IMR-90 (cell line): ENCODE data around the gene CDKAL1. TPM values are rescaled to one million over a fixed set of nuclear protein-coding genes. Genes with fewer than 3 reads are reported as not detected.
"Not testable (repeated sequence)": the region's sequence is repeated elsewhere in the genome, so short reads cannot be mapped to it uniquely, and the experiment has no call there.

Experiments
- ATAC-seq: fragments of 200-7000 bp; cut with Tn5 transposase; 2 replicates; pipeline ENCODE4 v1.9.1; 2020; ENCODE audit warnings: low read depth, mild to moderate bottlenecking, moderate library complexity
- BruUV-seq: library from RNA; stranded (reverse); fragments of 400-500 nt; replicated peaks from 2 replicates; lab custom pipeline; 2021; lab: Mats Ljungman, UMichigan
- CTCF ChIA-PET: fragments of 300-600 bp; formaldehyde crosslinking; extraction: SDS; loops from one replicate; lab custom pipeline; 2021; ENCODE audit warnings: antibody characterized with exemption; lab: Yijun Ruan, JAX
- POLR2A ChIA-PET: fragments of 300-600 bp; sonication (Branson Sonifier 250); formaldehyde crosslinking; loops from one replicate; lab custom pipeline; 2022; ENCODE audit warnings: antibody characterized with exemption; ENCODE audit not compliant: unreplicated experiment; lab: Charles Lee
- DNase-seq: peaks from one replicate; pipeline ENCODE4 v3.0.0; 2013
- H2AFZ ChIP-seq: replicated peaks from 2 replicates; pipeline ENCODE3; 2013; ENCODE audit warnings: low read length, mild to moderate bottlenecking; ENCODE audit not compliant: poor library complexity
- H2AK5ac ChIP-seq: 2 replicates; pipeline ENCODE4 v1.6.1; 2013; ENCODE audit warnings: low read depth, low read length, inconsistent platforms
- H2AK9ac ChIP-seq: replicated peaks from 2 replicates; pipeline ENCODE3; 2013; ENCODE audit warnings: mild to moderate bottlenecking, low read depth, low read length, moderate library complexity; ENCODE audit not compliant: poor library complexity
- H2BK120ac ChIP-seq: 2 replicates; pipeline ENCODE4 v1.6.1; 2013; ENCODE audit warnings: low read depth, low read length, inconsistent platforms
- H2BK15ac ChIP-seq: 3 replicates; pipeline ENCODE4 v1.6.1; 2013; ENCODE audit warnings: low read depth, low read length, inconsistent platforms
- H2BK20ac ChIP-seq: 2 replicates; pipeline ENCODE4 v1.6.1; 2013; ENCODE audit warnings: low read depth, mild to moderate bottlenecking, inconsistent platforms, low read length, moderate library complexity
- H2BK5ac ChIP-seq: 2 replicates; pipeline ENCODE4 v1.6.1; 2013; ENCODE audit warnings: mild to moderate bottlenecking, low read depth, low read length, inconsistent platforms; ENCODE audit not compliant: poor library complexity, severe bottlenecking
- H3K14ac ChIP-seq: replicated peaks from 2 replicates; pipeline ENCODE4 v1.6.1; 2013; ENCODE audit warnings: low read depth, low read length, inconsistent platforms
- H3K18ac ChIP-seq: 2 replicates; pipeline ENCODE4 v1.6.1; 2013; ENCODE audit warnings: low read depth, low read length, control low read depth
- H3K23ac ChIP-seq: 2 replicates; pipeline ENCODE4 v1.6.1; 2013; ENCODE audit warnings: low read depth, low read length, inconsistent platforms
- H3K27ac ChIP-seq: 2 replicates; pipeline ENCODE4 v1.5.1; 2013; ENCODE audit warnings: mild to moderate bottlenecking, control low read depth, low read length; ENCODE audit not compliant: insufficient read depth
- H3K27me3 ChIP-seq: 2 replicates; pipeline ENCODE4 v1.6.1; 2013; ENCODE audit warnings: low read length; ENCODE audit not compliant: control insufficient read depth, insufficient read depth
- H3K36me3 ChIP-seq: 2 replicates; pipeline ENCODE4 v1.6.1; 2013; ENCODE audit warnings: low read length, mixed read lengths; ENCODE audit not compliant: control insufficient read depth, insufficient read depth
- H3K4ac ChIP-seq: 2 replicates; pipeline ENCODE4 v1.6.1; 2013; ENCODE audit warnings: low read depth, low read length, inconsistent platforms
- H3K4me1 ChIP-seq: 2 replicates; pipeline ENCODE4 v1.6.1; 2013; ENCODE audit warnings: low read length, mixed read lengths; ENCODE audit not compliant: control insufficient read depth, insufficient read depth
- H3K4me2 ChIP-seq: 2 replicates; pipeline ENCODE4 v1.6.1; 2013; ENCODE audit warnings: low read depth, mild to moderate bottlenecking, control low read depth, low read length, moderate library complexity
- H3K4me3 ChIP-seq: 2 replicates; pipeline ENCODE4 v1.5.1; 2013; ENCODE audit warnings: low read depth, mild to moderate bottlenecking, control low read depth, low read length, moderate library complexity; ENCODE audit not compliant: insufficient read depth
- H3K56ac ChIP-seq: 2 replicates; pipeline ENCODE4 v1.6.1; 2013; ENCODE audit warnings: low read length, inconsistent platforms; ENCODE audit not compliant: insufficient read depth; ENCODE audit errors: extremely low read depth
- H3K79me1 ChIP-seq, 2 experiments: 2 replicates each; pipeline ENCODE4 v1.6.1; 2013; ENCODE audit warnings: low read length in 2 of 2, inconsistent platforms in 1 of 2, low read depth in 1 of 2
- H3K9ac ChIP-seq: 2 replicates; pipeline ENCODE4 v1.6.1; 2013; ENCODE audit warnings: low read depth, low read length, control low read depth
- H3K9me1 ChIP-seq: 2 replicates; pipeline ENCODE4 v1.6.1; 2013; ENCODE audit warnings: low read length, inconsistent platforms; ENCODE audit not compliant: insufficient read depth
- H3K9me3 ChIP-seq: 2 replicates; pipeline ENCODE4 v1.6.1; 2013; ENCODE audit warnings: low read length; ENCODE audit not compliant: control insufficient read depth, insufficient read depth
- H4K20me1 ChIP-seq: 2 replicates; pipeline ENCODE4 v1.6.1; 2013; ENCODE audit warnings: low read length, inconsistent platforms; ENCODE audit not compliant: insufficient read depth
- H4K5ac ChIP-seq: 2 replicates; pipeline ENCODE4 v1.6.1; 2013; ENCODE audit warnings: mild to moderate bottlenecking, low read depth, low read length, control low read depth
- H4K8ac ChIP-seq, 2 experiments: 2 replicates each; pipeline ENCODE4 v1.6.1; 2013; ENCODE audit warnings: low read depth in 2 of 2, low read length in 2 of 2, control low read depth in 1 of 2, inconsistent platforms in 1 of 2
- H4K91ac ChIP-seq: 2 replicates; pipeline ENCODE4 v1.6.1; 2013; ENCODE audit warnings: low read depth, low read length, inconsistent platforms; ENCODE audit not compliant: insufficient read depth
- WGBS, 2 experiments: methylation state at CpG; one replicate each; pipeline versions ENCODE4 v1.1.5 to v1.1.7; 2013; ENCODE audit warnings: missing lambda C conversion rate in 2 of 2; ENCODE audit not compliant: insufficient read length in 1 of 2; ENCODE audit errors: extremely low coverage in 2 of 2; 5-methylcytosine and 5-hydroxymethylcytosine counted together
- dilution Hi-C: fragments of 300-500 bp; cut with HindIII; formaldehyde crosslinking; loops from one replicate; pipeline ENCODE4 v1.14.3; 2018; ENCODE audit warnings: low sequenced_read_pairs; ENCODE audit not compliant: unreplicated experiment
- in situ Hi-C: fragments of 300-500 bp; cut with MboI; formaldehyde crosslinking; loops from 3 replicates; pipeline ENCODE4 v1.14.3; 2019; ENCODE audit warnings: low sequenced_read_pairs, inconsistent platforms, mixed read lengths
- intact Hi-C: fragments of 100-400 bp; cut with micrococcal nuclease; formaldehyde crosslinking; loops from 2 replicates; pipeline ENCODE4 v1.10.0; 2022
- polyA plus RNA-seq, 3 experiments: library from polyadenylated mRNA; depleted of rRNA; stranded (reverse); fragments of >200 nt; gene quantifications; 2 replicates each; pipeline ENCODE4 v1.2.3, GENCODE V29; 2012; ENCODE audit warnings: low replicate concordance in 1 of 3
- total RNA-seq: library from RNA; depleted of rRNA; stranded (reverse); fragments of >200 nt; gene quantifications from 2 replicates; pipeline ENCODE4 v1.2.3, GENCODE V29; 2012

Gene CDKAL1
- total and polyA plus RNA-seq, 2 of the 4 experiments (the other 2 are of a cell fraction) = 3.7 to 13.1 TPM

GRCh38 chr6:20609924-20610323 is 75.7 kb downstream of the CDKAL1 start:
- H2AFZ ChIP-seq, H4K8ac ChIP-seq, H3K27me3 ChIP-seq, H2BK20ac ChIP-seq, H2BK15ac ChIP-seq, H3K18ac ChIP-seq, dilution Hi-C loops, H3K23ac ChIP-seq, H3K14ac ChIP-seq, H3K79me1 ChIP-seq, H3K4ac ChIP-seq, H3K9ac ChIP-seq, H4K91ac ChIP-seq, H2BK120ac ChIP-seq, POLR2A ChIA-PET, H3K4me2 ChIP-seq, CTCF ChIA-PET, intact Hi-C loops, H3K9me3 ChIP-seq, H3K4me1 ChIP-seq, H4K20me1 ChIP-seq, in situ Hi-C loops, H3K4me3 ChIP-seq, BruUV-seq, H3K27ac ChIP-seq, H2BK5ac ChIP-seq, DNase-seq, H2AK5ac ChIP-seq, H4K5ac ChIP-seq, H2AK9ac ChIP-seq, H3K9me1 ChIP-seq, H3K36me3 ChIP-seq, H3K56ac ChIP-seq, ATAC-seq: not testable (repeated sequence)
- WGBS, 2 experiments = no CpG with 5 or more reads among the region's 2 CpGs
